SK-N-SH (cell line): ENCODE results near the gene GMCL1. TPM values are rescaled to one million over a fixed set of nuclear protein-coding genes. Genes with fewer than 3 reads are reported as not detected.

ENCODE experiments used
- CTCF ChIA-PET: fragments of 300-600, 350-600 bp; formaldehyde crosslinking; extraction: SDS; loops from one replicate; lab custom pipeline; 2021; lab: Yijun Ruan, JAX
- POLR2A ChIA-PET: fragments of 350-600 bp; sonication (Branson Sonifier 250); formaldehyde crosslinking; extraction: SDS; loops from one replicate; lab custom pipeline; 2020; ENCODE audit warnings: antibody characterized with exemption, inconsistent platforms; lab: Yijun Ruan, JAX
- DNase-seq: peaks from one replicate; pipeline ENCODE4 v3.0.0; 2012
- H2AFZ ChIP-seq: fragments of 200-600 bp; sonication (generic); 2 replicates; pipeline ENCODE4 v1.8.1; 2016; ENCODE audit warnings: antibody characterized with exemption, mild to moderate bottlenecking, low read depth
- H3F3A ChIP-seq: fragments of 200-600 bp; sonication (generic); replicated peaks from 2 replicates; pipeline ENCODE3; 2016; ENCODE audit warnings: antibody characterized with exemption, mild to moderate bottlenecking; ENCODE audit not compliant: insufficient read depth
- H3K27ac ChIP-seq, 2 experiments: fragments of 200-500 bp in 1 of 2; fragments of 200-600 bp in 1 of 2; sonication (Bioruptor generic) in 1 of 2; sonication (generic), shearing (Covaris generic) in 1 of 2; 2 replicates each; pipeline versions ENCODE4 v1.5.1 to v1.6.1; 2014 to 2016; ENCODE audit warnings: low read depth in 2 of 2, inconsistent platforms in 1 of 2, low read length in 1 of 2, mild to moderate bottlenecking in 1 of 2, mixed read lengths in 1 of 2
- H3K27me3 ChIP-seq: fragments of 200-600 bp; sonication (generic), shearing (Covaris generic); 2 replicates; pipeline ENCODE4 v1.6.1; 2016; ENCODE audit warnings: mixed run types; ENCODE audit not compliant: insufficient read depth
- H3K36me3 ChIP-seq, 2 experiments: fragments of 200-500 bp in 1 of 2; fragments of 200-600 bp in 1 of 2; sonication (Bioruptor generic) in 1 of 2; sonication (generic) in 1 of 2; replicated peaks in 1 of 2; 2 replicates each; pipeline versions ENCODE3 to v1.5.1; 2014 to 2016; ENCODE audit warnings: low read length in 1 of 2, mild to moderate bottlenecking in 1 of 2; ENCODE audit not compliant: insufficient read depth in 2 of 2, control insufficient read depth in 1 of 2
- H3K4me1 ChIP-seq, 2 experiments: fragments of 200-500 bp in 1 of 2; fragments of 200-600 bp in 1 of 2; sonication (Bioruptor generic) in 1 of 2; sonication (generic), shearing (Covaris generic) in 1 of 2; 2 replicates each; pipeline versions ENCODE4 v1.5.1 to v1.6.1; 2014 to 2016; ENCODE audit warnings: low read depth in 1 of 2, low read length in 1 of 2, mixed run types in 1 of 2; ENCODE audit not compliant: insufficient read depth in 2 of 2, control insufficient read depth in 1 of 2
- H3K4me2 ChIP-seq: fragments of 200-600 bp; sonication (generic), shearing (Covaris generic); 2 replicates; pipeline ENCODE4 v1.6.1; 2017; ENCODE audit warnings: mixed run types
- H3K4me3 ChIP-seq, 2 experiments: fragments of 200-500 bp in 1 of 2; fragments of 200-600 bp in 1 of 2; sonication (Bioruptor generic) in 1 of 2; sonication (generic), shearing (Covaris generic) in 1 of 2; 2 replicates each; pipeline versions ENCODE4 v1.5.1 to v1.8.1; 2014 to 2016; ENCODE audit warnings: low read depth in 2 of 2, inconsistent platforms in 1 of 2, low read length in 1 of 2, mild to moderate bottlenecking in 1 of 2, mixed read lengths in 1 of 2, moderate library complexity in 1 of 2
- H3K79me2 ChIP-seq: fragments of 200-600 bp; sonication (generic); 2 replicates; pipeline ENCODE4 v1.8.1; 2017; ENCODE audit warnings: mild to moderate bottlenecking; ENCODE audit not compliant: insufficient read depth
- H3K9ac ChIP-seq: fragments of 200-600 bp; sonication (generic); 2 replicates; pipeline ENCODE4 v1.6.1; 2017; ENCODE audit warnings: mixed run types
- H3K9me2 ChIP-seq: fragments of 200-600 bp; sonication (generic); 2 replicates; pipeline ENCODE4 v1.6.1; 2017; ENCODE audit warnings: mixed run types
- H3K9me3 ChIP-seq: fragments of 200-600 bp; sonication (generic); 2 replicates; pipeline ENCODE4 v1.6.1; 2017; ENCODE audit warnings: mixed run types, mild to moderate bottlenecking, moderate library complexity
- H4K20me1 ChIP-seq: fragments of 200-600 bp; sonication (generic); 2 replicates; pipeline ENCODE4 v1.6.1; 2017; ENCODE audit warnings: mild to moderate bottlenecking, mixed run types; ENCODE audit not compliant: insufficient read depth
- ELF1 ChIP-seq: IDR thresholded peaks from 2 replicates; pipeline ENCODE4 v1.4.0; 2012
- FOSL2 ChIP-seq: IDR thresholded peaks from 2 replicates; pipeline ENCODE4 v1.4.0; 2012; ENCODE audit warnings: low read depth, mild to moderate bottlenecking, moderate library complexity, borderline replicate concordance
- FOXJ3 ChIP-seq: sonication (generic); formaldehyde crosslinking; IDR thresholded peaks from 2 replicates; pipeline ENCODE4 v1.5.1; 2020; ENCODE audit warnings: mild to moderate bottlenecking, missing genetic modification reagents
- FOXM1 ChIP-seq: IDR thresholded peaks from 2 replicates; pipeline ENCODE4 v1.4.0; 2012; ENCODE audit warnings: low read depth, mild to moderate bottlenecking
- JUND ChIP-seq: IDR thresholded peaks from 2 replicates; pipeline ENCODE4 v1.4.0; 2012
- MAX ChIP-seq: IDR thresholded peaks from 2 replicates; pipeline ENCODE4 v1.4.0; 2012; ENCODE audit warnings: low read depth
- MEF2A ChIP-seq: IDR thresholded peaks from 2 replicates; pipeline ENCODE4 v1.4.0; 2012; ENCODE audit warnings: low read depth, borderline replicate concordance
- MXI1 ChIP-seq: IDR thresholded peaks from 2 replicates; pipeline ENCODE4 v1.6.1; 2012; ENCODE audit warnings: mild to moderate bottlenecking, low read depth, low read length, improper control_type of control experiment
- NRF1 ChIP-seq: IDR thresholded peaks from 2 replicates; pipeline ENCODE4 v1.6.1; 2012; ENCODE audit warnings: low read depth, mild to moderate bottlenecking, low read length
- PBX3 ChIP-seq: IDR thresholded peaks from 2 replicates; pipeline ENCODE4; 2012
- RCOR1 ChIP-seq: fragments of 150-350 bp; IDR thresholded peaks from 2 replicates; pipeline ENCODE4 v1.6.1; 2017; ENCODE audit warnings: antibody characterized with exemption, low read length
- SIN3A ChIP-seq: IDR thresholded peaks from 2 replicates; pipeline ENCODE4 v1.6.1; 2012; ENCODE audit warnings: low read depth, mild to moderate bottlenecking, low read length, moderate library complexity, borderline replicate concordance
- TCF12 ChIP-seq: IDR thresholded peaks from 2 replicates; pipeline ENCODE4 v1.4.0; 2012
- TEAD4 ChIP-seq: IDR thresholded peaks from 2 replicates; pipeline ENCODE4 v1.4.0; 2012; ENCODE audit warnings: mild to moderate bottlenecking, borderline replicate concordance; ENCODE audit not compliant: insufficient read depth
- YY1 ChIP-seq: IDR thresholded peaks from 2 replicates; pipeline ENCODE4 v1.4.0; 2012; ENCODE audit warnings: low read depth, mild to moderate bottlenecking
- WGBS: methylation state at CpG from one replicate; pipeline ENCODE4 v1.1.6; 2017; ENCODE audit warnings: low lambda C conversion rate; 5-methylcytosine and 5-hydroxymethylcytosine counted together
- polyA plus RNA-seq, 3 experiments: library from polyadenylated mRNA; depleted of rRNA; stranded (reverse); fragments of >200 nt; gene quantifications; 2 replicates each; pipeline ENCODE4 v1.2.3, GENCODE V29; 2012
- TF ChIP-seq, protein P1 (sequence below): fragments of 150-350 bp; IDR thresholded peaks from 2 replicates; pipeline ENCODE4 v1.6.1; 2016; ENCODE audit warnings: mild to moderate bottlenecking, low read depth, low read length
- TF ChIP-seq, protein P2 (sequence below): IDR thresholded peaks from 2 replicates; pipeline ENCODE4 v1.4.0; 2012; ENCODE audit warnings: low read depth, borderline replicate concordance
- TF ChIP-seq, protein P3 (sequence below): IDR thresholded peaks from 2 replicates; pipeline ENCODE4 v1.4.0; 2012; ENCODE audit warnings: low read depth, borderline replicate concordance

Gene GMCL1
- polyA plus RNA-seq, 1 of the 3 experiments (the other 2 are of a cell fraction): 6.2 TPM

DNA sequence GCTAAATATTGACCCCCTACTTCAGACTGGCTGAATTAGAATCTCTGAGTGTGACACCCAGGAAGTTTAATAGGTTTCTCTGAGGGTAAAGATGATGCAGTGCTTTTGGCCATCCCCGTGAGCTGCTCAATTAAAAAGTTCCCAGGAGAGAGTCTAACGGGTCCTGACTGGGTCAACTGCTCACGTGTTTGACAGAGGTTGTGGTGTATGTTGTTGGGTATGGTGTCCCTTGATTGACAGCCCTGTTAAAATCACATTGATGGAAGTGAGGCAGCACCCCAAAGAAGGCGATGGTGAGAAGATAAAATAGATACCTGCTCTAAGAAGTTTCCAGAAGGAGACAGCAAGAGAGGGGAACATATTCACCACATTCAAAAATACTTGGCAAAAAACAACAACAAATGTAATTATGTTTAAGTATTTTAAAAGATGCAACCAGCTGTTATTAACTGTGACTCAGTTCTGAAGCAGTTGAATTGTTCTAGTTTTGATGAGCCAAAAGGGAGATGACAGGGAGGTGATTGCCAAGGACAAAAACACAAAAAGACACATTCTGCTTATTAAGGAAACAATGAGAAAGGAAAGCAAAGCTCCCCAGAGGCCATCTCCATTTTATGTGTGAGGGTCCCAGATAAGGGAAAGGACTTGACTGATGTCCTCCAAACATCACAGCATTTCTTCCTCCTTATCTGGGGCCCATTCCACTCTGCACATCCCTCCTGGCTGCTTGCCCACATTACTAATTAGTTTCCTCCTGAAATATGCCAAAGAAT is 11.5 kb upstream of the GMCL1 start:
- WGBS: 91% methylated on average over 4 of the region's 4 CpGs
- Histone ChIP-seq H2AFZ (no peak overlapping the region), H3K4me3 (no peak overlapping the region), H3F3A (no peaks in the 10 kb centered on the region), H3K9me2 (no peaks in the 10 kb centered on the region), H3K79me2 (no peaks in the 10 kb centered on the region), H3K9me3 (no peaks in the 10 kb centered on the region), H3K27me3 (no peaks in the 10 kb centered on the region), H3K4me2 (no peak overlapping the region), H4K20me1 (no peaks in the 10 kb centered on the region), H3K4me1 (peaks cover 0 to 3% of the 10 kb centered on the region in 2 experiments; a peak in 2 of 4 replicates), H3K27ac (no peak overlapping the region), H3K36me3 (peaks cover 20 to 47% of the 10 kb centered on the region in 2 experiments), H3K9ac (no peak overlapping the region)
- POLR2A ChIA-PET: no interaction called here
- CTCF ChIA-PET: interaction anchor here (0.6 to 13.1 kb wide), 20 partner anchors 8 to 380 kb away, joined by 3 to 376 read pairs (median 4); partner anchors contain the start of genes AAK1, ANXA4 and GMCL1
- peak; percentile 16 for DNase-seq
- no peak for TF ChIP-seq MEF2A
- TF ChIP-seq, protein P1, sequence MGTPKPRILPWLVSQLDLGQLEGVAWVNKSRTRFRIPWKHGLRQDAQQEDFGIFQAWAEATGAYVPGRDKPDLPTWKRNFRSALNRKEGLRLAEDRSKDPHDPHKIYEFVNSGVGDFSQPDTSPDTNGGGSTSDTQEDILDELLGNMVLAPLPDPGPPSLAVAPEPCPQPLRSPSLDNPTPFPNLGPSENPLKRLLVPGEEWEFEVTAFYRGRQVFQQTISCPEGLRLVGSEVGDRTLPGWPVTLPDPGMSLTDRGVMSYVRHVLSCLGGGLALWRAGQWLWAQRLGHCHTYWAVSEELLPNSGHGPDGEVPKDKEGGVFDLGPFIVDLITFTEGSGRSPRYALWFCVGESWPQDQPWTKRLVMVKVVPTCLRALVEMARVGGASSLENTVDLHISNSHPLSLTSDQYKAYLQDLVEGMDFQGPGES: no peak
- TF ChIP-seq MAX: no peak

- WGBS: 91% methylated on average over 9 of the region's 9 CpGs
- ChIA-PET POLR2A (no interaction called here), CTCF (interaction anchor here (0.7 to 5.0 kb wide), 3 partner anchors 11 to 640 kb away, joined by 3 to 38 read pairs (median 34); no protein-coding TSS in a partner anchor)
- H3K36me3 ChIP-seq: peaks cover 11 to 19% of the 10 kb centered on the region in 2 experiments
- no peak for DNase-seq
- H3K4me1 ChIP-seq: peaks cover 10 to 11% of the 10 kb centered on the region in 2 experiments
- H3K4me3 ChIP-seq: no peak overlapping the region
- no peak overlapping the region for H3K9ac ChIP-seq
- H3K27ac ChIP-seq: no peak overlapping the region; a peak in 1 of 4 replicates
- H3K79me2 ChIP-seq: peaks cover 33% of the 10 kb centered on the region
- no peaks in the 10 kb centered on the region for H3K9me2 ChIP-seq
- no peaks in the 10 kb centered on the region for H4K20me1 ChIP-seq
- peaks cover 14% of the 10 kb centered on the region for H3F3A ChIP-seq
- H2AFZ ChIP-seq: no peak overlapping the region
- H3K27me3 ChIP-seq: no peaks in the 10 kb centered on the region
- H3K9me3 ChIP-seq: no peaks in the 10 kb centered on the region
- H3K4me2 ChIP-seq: no peak overlapping the region
- no peak for TF ChIP-seq JUND
- TF ChIP-seq MAX: no peak
- TF ChIP-seq RCOR1: no peak
- TF ChIP-seq MXI1: no peak
- no peak for TF ChIP-seq SIN3A
- no peak for TF ChIP-seq TCF12
- TF ChIP-seq, protein P1: no peak
- TF ChIP-seq, protein P2, sequence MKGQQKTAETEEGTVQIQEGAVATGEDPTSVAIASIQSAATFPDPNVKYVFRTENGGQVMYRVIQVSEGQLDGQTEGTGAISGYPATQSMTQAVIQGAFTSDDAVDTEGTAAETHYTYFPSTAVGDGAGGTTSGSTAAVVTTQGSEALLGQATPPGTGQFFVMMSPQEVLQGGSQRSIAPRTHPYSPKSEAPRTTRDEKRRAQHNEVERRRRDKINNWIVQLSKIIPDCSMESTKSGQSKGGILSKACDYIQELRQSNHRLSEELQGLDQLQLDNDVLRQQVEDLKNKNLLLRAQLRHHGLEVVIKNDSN: no peak
- TF ChIP-seq NRF1: no peak
- TF ChIP-seq, protein P3, sequence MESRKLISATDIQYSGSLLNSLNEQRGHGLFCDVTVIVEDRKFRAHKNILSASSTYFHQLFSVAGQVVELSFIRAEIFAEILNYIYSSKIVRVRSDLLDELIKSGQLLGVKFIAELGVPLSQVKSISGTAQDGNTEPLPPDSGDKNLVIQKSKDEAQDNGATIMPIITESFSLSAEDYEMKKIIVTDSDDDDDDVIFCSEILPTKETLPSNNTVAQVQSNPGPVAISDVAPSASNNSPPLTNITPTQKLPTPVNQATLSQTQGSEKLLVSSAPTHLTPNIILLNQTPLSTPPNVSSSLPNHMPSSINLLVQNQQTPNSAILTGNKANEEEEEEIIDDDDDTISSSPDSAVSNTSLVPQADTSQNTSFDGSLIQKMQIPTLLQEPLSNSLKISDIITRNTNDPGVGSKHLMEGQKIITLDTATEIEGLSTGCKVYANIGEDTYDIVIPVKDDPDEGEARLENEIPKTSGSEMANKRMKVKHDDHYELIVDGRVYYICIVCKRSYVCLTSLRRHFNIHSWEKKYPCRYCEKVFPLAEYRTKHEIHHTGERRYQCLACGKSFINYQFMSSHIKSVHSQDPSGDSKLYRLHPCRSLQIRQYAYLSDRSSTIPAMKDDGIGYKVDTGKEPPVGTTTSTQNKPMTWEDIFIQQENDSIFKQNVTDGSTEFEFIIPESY: no peak
- TF ChIP-seq FOSL2: no peak
- TF ChIP-seq MEF2A: no peak
- TF ChIP-seq YY1: no peak
- no peak for TF ChIP-seq ELF1
- no peak for TF ChIP-seq FOXM1
- no peak for TF ChIP-seq FOXJ3 (CRISPR knock-in tag)
- no peak for TF ChIP-seq PBX3
- TF ChIP-seq TEAD4: no peak
Observed at GRCh38 chr2:69827796-69828540, 1.5 kb upstream of the GMCL1 start.
